Measurements from ENCODE around the gene ASB2. TPM values are rescaled to one million over a fixed set of nuclear protein-coding genes. Genes with fewer than 3 reads are reported as not detected.

The ASB2 gene
- total and polyA plus RNA-seq, 2 of the 4 experiments (the other 2 are of a cell fraction), result 0.54 to 0.77 TPM

DNA sequence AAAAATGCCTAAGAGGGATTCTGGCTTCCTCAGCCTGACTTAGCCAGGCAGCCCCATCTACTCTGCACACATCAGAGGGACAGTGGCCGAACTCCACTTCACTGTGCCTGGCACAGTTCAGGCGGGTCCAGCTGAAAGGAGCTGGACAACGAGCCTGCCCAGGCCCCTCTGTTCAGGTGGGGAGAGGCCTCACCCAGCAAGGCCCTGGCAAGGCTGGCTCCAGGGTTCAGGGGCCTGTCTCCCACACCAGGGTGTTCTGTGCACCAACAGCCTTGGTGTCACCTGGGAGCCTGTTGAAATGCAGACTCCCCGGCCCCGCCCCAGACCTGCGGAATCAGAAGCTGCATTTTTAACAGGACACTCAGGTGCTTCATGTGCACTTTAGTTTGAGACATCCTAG is 39.4 kb downstream of the ASB2 start:
- Histone ChIP-seq H3K4me1 (ENCODE audit: control insufficient read depth, insufficient read depth, low read length) (peaks cover 6% of the 10 kb centered on the region), H2AK9ac (replicated peaks; ENCODE audit: low read depth, low read length, poor library complexity) (no peak overlapping the region), H2BK15ac (ENCODE audit: low read depth, low read length) (no peak overlapping the region), H2BK5ac (ENCODE audit: low read depth, low read length, poor library complexity, severe bottlenecking) (no peak overlapping the region), H3K9me1 (ENCODE audit: insufficient read depth, low read length) (no peaks in the 10 kb centered on the region), H3K9ac (ENCODE audit: low read depth, low read length) (no peak overlapping the region), H3K23ac (ENCODE audit: low read depth, low read length) (no peak overlapping the region), H3K56ac (ENCODE audit: extremely low read depth, insufficient read depth, low read length) (no peak overlapping the region), H3K36me3 (ENCODE audit: control insufficient read depth, insufficient read depth, low read length) (no peaks in the 10 kb centered on the region), H4K91ac (ENCODE audit: insufficient read depth, low read depth, low read length) (no peak overlapping the region), H3K18ac (ENCODE audit: low read depth, low read length) (no peak overlapping the region), H2BK20ac (ENCODE audit: low read depth, low read length) (no peak overlapping the region), H4K20me1 (ENCODE audit: insufficient read depth, low read length) (peaks cover 2% of the 10 kb centered on the region; the same call in 1 of the 2 replicates), H3K9me3 (ENCODE audit: control insufficient read depth, insufficient read depth, low read length) (no peaks in the 10 kb centered on the region), H2AK5ac (ENCODE audit: low read depth, low read length) (no peak overlapping the region), H2BK120ac (ENCODE audit: low read depth, low read length) (no peak overlapping the region), H3K4ac (ENCODE audit: low read depth, low read length) (no peak overlapping the region), H4K8ac (ENCODE audit: low read depth in 2 of 2, low read length in 2 of 2) (no peak overlapping the region), H2AFZ (replicated peaks; ENCODE audit: low read length, poor library complexity) (no peak overlapping the region), H4K5ac (ENCODE audit: low read depth, low read length) (no peak overlapping the region), H3K14ac (replicated peaks; ENCODE audit: low read depth, low read length) (no peak overlapping the region), H3K27me3 (ENCODE audit: control insufficient read depth, insufficient read depth, low read length) (peaks cover 38% of the 10 kb centered on the region), H3K4me3 (ENCODE audit: insufficient read depth, low read depth, low read length) (no peak overlapping the region), H3K27ac (ENCODE audit: insufficient read depth, low read length) (no peak overlapping the region), H3K4me2 (ENCODE audit: low read depth, low read length) (no peak overlapping the region), H3K79me1 (ENCODE audit: low read depth in 1 of 2, low read length in 2 of 2) (no peaks in the 10 kb centered on the region)
- intact Hi-C loops (cut with micrococcal nuclease) (no loop called here), in situ Hi-C loops (cut with MboI; ENCODE audit: low sequenced_read_pairs) (no loop called here), dilution Hi-C loops (cut with HindIII; ENCODE audit: low sequenced_read_pairs, unreplicated experiment) (no loop called here)
- TF ChIP-seq ELK1 (IDR thresholded peaks at IDR 0.05; ENCODE audit: borderline replicate concordance, low read depth, low read length) (no peak), RCOR1 (IDR thresholded peaks at IDR 0.05; ENCODE audit: insufficient replicate concordance, low read length) (no peak), RAD21 (IDR thresholded peaks at IDR 0.05; ENCODE audit: low read length) (no peak), FOS (IDR thresholded peaks at IDR 0.05; ENCODE audit: low read depth, low read length) (no peak), CEBPB (IDR thresholded peaks at IDR 0.05; ENCODE audit: low read depth, low read length) (no peak), MAFK (IDR thresholded peaks at IDR 0.05; ENCODE audit: low read depth, low read length) (no peak), BHLHE40 (IDR thresholded peaks at IDR 0.05; ENCODE audit: low read depth, low read length) (no peak), RFX5 (IDR thresholded peaks at IDR 0.05; ENCODE audit: low read depth, low read length) (no peak), MXI1 (IDR thresholded peaks at IDR 0.05; ENCODE audit: borderline replicate concordance, low read depth, low read length) (no peak), USF2 (IDR thresholded peaks at IDR 0.05; ENCODE audit: low read depth, low read length) (no peak)
- TF ChIP-seq, protein P1, sequence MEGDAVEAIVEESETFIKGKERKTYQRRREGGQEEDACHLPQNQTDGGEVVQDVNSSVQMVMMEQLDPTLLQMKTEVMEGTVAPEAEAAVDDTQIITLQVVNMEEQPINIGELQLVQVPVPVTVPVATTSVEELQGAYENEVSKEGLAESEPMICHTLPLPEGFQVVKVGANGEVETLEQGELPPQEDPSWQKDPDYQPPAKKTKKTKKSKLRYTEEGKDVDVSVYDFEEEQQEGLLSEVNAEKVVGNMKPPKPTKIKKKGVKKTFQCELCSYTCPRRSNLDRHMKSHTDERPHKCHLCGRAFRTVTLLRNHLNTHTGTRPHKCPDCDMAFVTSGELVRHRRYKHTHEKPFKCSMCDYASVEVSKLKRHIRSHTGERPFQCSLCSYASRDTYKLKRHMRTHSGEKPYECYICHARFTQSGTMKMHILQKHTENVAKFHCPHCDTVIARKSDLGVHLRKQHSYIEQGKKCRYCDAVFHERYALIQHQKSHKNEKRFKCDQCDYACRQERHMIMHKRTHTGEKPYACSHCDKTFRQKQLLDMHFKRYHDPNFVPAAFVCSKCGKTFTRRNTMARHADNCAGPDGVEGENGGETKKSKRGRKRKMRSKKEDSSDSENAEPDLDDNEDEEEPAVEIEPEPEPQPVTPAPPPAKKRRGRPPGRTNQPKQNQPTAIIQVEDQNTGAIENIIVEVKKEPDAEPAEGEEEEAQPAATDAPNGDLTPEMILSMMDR (conservative IDR thresholded peaks at IDR 0.05; ENCODE audit: low read depth, low read length), result no peak
- DNase-seq, result no peak
- no TSS peak for BruUV-seq (replicated peaks)
- no peak for ATAC-seq (ENCODE audit: low read depth)
- 100% methylated on average over 3 of the region's 6 CpGs; no CpG with 5 or more reads in 1 of the 2 experiments for WGBS, 2 experiments (ENCODE audit: extremely low coverage in 2 of 2, insufficient read length in 1 of 2)
- CTCF ChIA-PET, result interaction anchor here (1.0 kb wide), 1 partner anchor 33 kb away, joined by 3 read pairs; no protein-coding TSS in a partner anchor
- POLR2A ChIA-PET (ENCODE audit: unreplicated experiment), result no interaction called here

Data from IMR-90 (cell line).